Panc1 (cell line): ENCODE data around the gene SPTA1. TPM values are rescaled to one million over a fixed set of nuclear protein-coding genes. Genes with fewer than 3 reads are reported as not detected.

Source experiments
- ATAC-seq: fragments of 200-7000 bp; cut with Tn5 transposase; 2 replicates; pipeline ENCODE4 v1.9.1; 2020; ENCODE audit warnings: mild to moderate bottlenecking, moderate library complexity
- Bru-seq: library from RNA; stranded (reverse); fragments of 400-500 nt; gene quantifications from one replicate; lab custom pipeline; 2021; lab: Mats Ljungman, UMichigan
- BruChase-seq, 2 experiments: library from RNA; stranded (reverse); fragments of 400-500 nt; gene quantifications; one replicate each; lab custom pipeline; 2021; lab: Mats Ljungman, UMichigan
- BruUV-seq: library from RNA; stranded (reverse); fragments of 400-500 nt; replicated peaks from 2 replicates; lab custom pipeline; 2021; lab: Mats Ljungman, UMichigan
- CTCF ChIA-PET: fragments of 300-600 bp; sonication (Branson Sonifier 250); formaldehyde crosslinking; loops from one replicate; lab custom pipeline; 2022; ENCODE audit warnings: antibody characterized with exemption; lab: Charles Lee
- POLR2A ChIA-PET: fragments of 300-600 bp; sonication (Branson Sonifier 250); formaldehyde crosslinking; loops from one replicate; lab custom pipeline; 2022; ENCODE audit warnings: antibody characterized with exemption; lab: Charles Lee
- DNase-seq: peaks from one replicate; pipeline ENCODE4 v3.0.0-alpha.2; 2010; ENCODE audit warnings: low read depth, low spot score
- H3K27ac ChIP-seq: 2 replicates; pipeline ENCODE4 v1.5.1; 2011; ENCODE audit warnings: mild to moderate bottlenecking, low read length, inconsistent platforms
- H3K27me3 ChIP-seq: fragments of 200-500 bp; sonication (Bioruptor generic); 2 replicates; pipeline ENCODE4 v1.6.0; 2014; ENCODE audit warnings: low read length, inconsistent platforms; ENCODE audit not compliant: control insufficient read depth, insufficient read depth
- H3K36me3 ChIP-seq: fragments of 200-500 bp; sonication (Bioruptor generic); 2 replicates; pipeline ENCODE4 v1.5.1; 2014; ENCODE audit warnings: inconsistent platforms, mild to moderate bottlenecking, low read length, moderate library complexity; ENCODE audit not compliant: control insufficient read depth, insufficient read depth
- H3K4me1 ChIP-seq: 2 replicates; pipeline ENCODE4 v1.5.1; 2011; ENCODE audit warnings: inconsistent platforms, mild to moderate bottlenecking, low read length, moderate library complexity; ENCODE audit not compliant: control insufficient read depth, insufficient read depth
- H3K4me3 ChIP-seq, 2 experiments: 2 replicates each; pipeline ENCODE4 v1.5.1; 2011 to 2012; ENCODE audit warnings: low read depth in 2 of 2, low read length in 2 of 2, mild to moderate bottlenecking in 2 of 2, inconsistent platforms in 1 of 2, moderate library complexity in 1 of 2
- H3K9me3 ChIP-seq: fragments of 200-500 bp; sonication (Bioruptor generic); 2 replicates; pipeline ENCODE4 v1.5.1; 2014; ENCODE audit warnings: low read depth, mild to moderate bottlenecking, inconsistent platforms, low read length, moderate library complexity; ENCODE audit not compliant: control insufficient read depth, insufficient read depth
- POLR2AphosphoS5 ChIP-seq: IDR thresholded peaks from 2 replicates; pipeline ENCODE4 v1.6.1; 2012; ENCODE audit warnings: mild to moderate bottlenecking, low read depth, low read length, moderate library complexity
- SIN3A ChIP-seq: IDR thresholded peaks from 2 replicates; pipeline ENCODE4 v1.6.1; 2012; ENCODE audit warnings: low read depth, mild to moderate bottlenecking, low read length, moderate library complexity, borderline replicate concordance; ENCODE audit not compliant: insufficient read depth
- TCF7L2 ChIP-seq: IDR thresholded peaks from 2 replicates; pipeline ENCODE4 v1.6.1; 2011; ENCODE audit warnings: mild to moderate bottlenecking, low read depth, low read length, inconsistent platforms
- in situ Hi-C: cut with HindIII; loops from 2 replicates; pipeline ENCODE4 v1.10.0; 2016; ENCODE audit warnings: low sequenced_read_pairs, low pct_unique_long_range_greater_than_20kb
- intact Hi-C: fragments of 100-400 bp; cut with micrococcal nuclease; formaldehyde crosslinking; loops from one replicate; pipeline ENCODE4 v1.10.0; 2022; ENCODE audit not compliant: unreplicated experiment
- long read RNA-seq: library from polyadenylated mRNA; unstranded; transcript quantifications from one replicate; pipeline ENCODE4 v2.0.0, GENCODE V29; 2021; ENCODE audit not compliant: unreplicated experiment
- polyA plus RNA-seq: library from polyadenylated mRNA; unstranded; fragments of >200 nt; gene quantifications from one replicate; pipeline ENCODE4 v1.2.1, GENCODE V29; 2012; ENCODE audit warnings: missing spikeins; ENCODE audit not compliant: insufficient read length
- total RNA-seq: library from RNA; stranded (reverse); gene quantifications from one replicate; pipeline ENCODE4 v1.2.1, GENCODE V29; 2021; ENCODE audit not compliant: unreplicated experiment
- TF ChIP-seq, protein P1 (sequence below): fragments of 450-650 bp; IDR thresholded peaks from 2 replicates; pipeline ENCODE4 v1.5.1; 2017; ENCODE audit warnings: mild to moderate bottlenecking
- TF ChIP-seq, protein P2 (sequence below), 2 experiments: IDR thresholded peaks; 2 replicates each; pipeline ENCODE4 v1.6.1; 2011 to 2012; ENCODE audit warnings: low read depth in 2 of 2, control low read depth in 1 of 2, low read length in 1 of 2, mild to moderate bottlenecking in 1 of 2, moderate library complexity in 1 of 2; ENCODE audit not compliant: insufficient read depth in 1 of 2

SPTA1 gene
- total RNA-seq (not detected), Bru-seq, nascent RNA (not detected), BruChase-seq, experiment 1, labeled RNA remaining after a 2-hour chase (percentile 2 among the genes with signal in this experiment), BruChase-seq, experiment 2, labeled RNA remaining after a 6-hour chase (not detected)
- not detected for polyA plus RNA-seq
- long read RNA-seq, result 0 reads

GRCh38 chr1:158686111-158687009 is at the start of gene SPTA1:
Gene SPTA1 (minus strand): TSS chr1:158686715. CDS start chr1:158686517, 198 bp downstream.
- ATAC-seq (no peak), DNase-seq (no peak)
- Histone ChIP-seq H3K4me1 (no peaks in the 10 kb centered on the region), H3K36me3 (no peaks in the 10 kb centered on the region), H3K27me3 (no peaks in the 10 kb centered on the region), H3K4me3 (no peak within 1 kb of the TSS), H3K9me3 (no peaks in the 10 kb centered on the region), H3K27ac (no peak within 1 kb of the TSS)
- intact Hi-C loops (no loop called here), in situ Hi-C loops (no loop called here)
- POLR2A ChIA-PET, result no interaction called here
- CTCF ChIA-PET, result no interaction called here
- no TSS peak for BruUV-seq
- TF ChIP-seq, protein P1, sequence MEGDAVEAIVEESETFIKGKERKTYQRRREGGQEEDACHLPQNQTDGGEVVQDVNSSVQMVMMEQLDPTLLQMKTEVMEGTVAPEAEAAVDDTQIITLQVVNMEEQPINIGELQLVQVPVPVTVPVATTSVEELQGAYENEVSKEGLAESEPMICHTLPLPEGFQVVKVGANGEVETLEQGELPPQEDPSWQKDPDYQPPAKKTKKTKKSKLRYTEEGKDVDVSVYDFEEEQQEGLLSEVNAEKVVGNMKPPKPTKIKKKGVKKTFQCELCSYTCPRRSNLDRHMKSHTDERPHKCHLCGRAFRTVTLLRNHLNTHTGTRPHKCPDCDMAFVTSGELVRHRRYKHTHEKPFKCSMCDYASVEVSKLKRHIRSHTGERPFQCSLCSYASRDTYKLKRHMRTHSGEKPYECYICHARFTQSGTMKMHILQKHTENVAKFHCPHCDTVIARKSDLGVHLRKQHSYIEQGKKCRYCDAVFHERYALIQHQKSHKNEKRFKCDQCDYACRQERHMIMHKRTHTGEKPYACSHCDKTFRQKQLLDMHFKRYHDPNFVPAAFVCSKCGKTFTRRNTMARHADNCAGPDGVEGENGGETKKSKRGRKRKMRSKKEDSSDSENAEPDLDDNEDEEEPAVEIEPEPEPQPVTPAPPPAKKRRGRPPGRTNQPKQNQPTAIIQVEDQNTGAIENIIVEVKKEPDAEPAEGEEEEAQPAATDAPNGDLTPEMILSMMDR, result no peak
- TF ChIP-seq, protein P2, sequence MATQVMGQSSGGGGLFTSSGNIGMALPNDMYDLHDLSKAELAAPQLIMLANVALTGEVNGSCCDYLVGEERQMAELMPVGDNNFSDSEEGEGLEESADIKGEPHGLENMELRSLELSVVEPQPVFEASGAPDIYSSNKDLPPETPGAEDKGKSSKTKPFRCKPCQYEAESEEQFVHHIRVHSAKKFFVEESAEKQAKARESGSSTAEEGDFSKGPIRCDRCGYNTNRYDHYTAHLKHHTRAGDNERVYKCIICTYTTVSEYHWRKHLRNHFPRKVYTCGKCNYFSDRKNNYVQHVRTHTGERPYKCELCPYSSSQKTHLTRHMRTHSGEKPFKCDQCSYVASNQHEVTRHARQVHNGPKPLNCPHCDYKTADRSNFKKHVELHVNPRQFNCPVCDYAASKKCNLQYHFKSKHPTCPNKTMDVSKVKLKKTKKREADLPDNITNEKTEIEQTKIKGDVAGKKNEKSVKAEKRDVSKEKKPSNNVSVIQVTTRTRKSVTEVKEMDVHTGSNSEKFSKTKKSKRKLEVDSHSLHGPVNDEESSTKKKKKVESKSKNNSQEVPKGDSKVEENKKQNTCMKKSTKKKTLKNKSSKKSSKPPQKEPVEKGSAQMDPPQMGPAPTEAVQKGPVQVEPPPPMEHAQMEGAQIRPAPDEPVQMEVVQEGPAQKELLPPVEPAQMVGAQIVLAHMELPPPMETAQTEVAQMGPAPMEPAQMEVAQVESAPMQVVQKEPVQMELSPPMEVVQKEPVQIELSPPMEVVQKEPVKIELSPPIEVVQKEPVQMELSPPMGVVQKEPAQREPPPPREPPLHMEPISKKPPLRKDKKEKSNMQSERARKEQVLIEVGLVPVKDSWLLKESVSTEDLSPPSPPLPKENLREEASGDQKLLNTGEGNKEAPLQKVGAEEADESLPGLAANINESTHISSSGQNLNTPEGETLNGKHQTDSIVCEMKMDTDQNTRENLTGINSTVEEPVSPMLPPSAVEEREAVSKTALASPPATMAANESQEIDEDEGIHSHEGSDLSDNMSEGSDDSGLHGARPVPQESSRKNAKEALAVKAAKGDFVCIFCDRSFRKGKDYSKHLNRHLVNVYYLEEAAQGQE (IDR thresholded peaks at IDR 0.05; ENCODE audit: insufficient read depth in 1 of 2, low read depth in 2 of 2, low read length in 1 of 2), result no peak
- TF ChIP-seq TCF7L2, result no peak
- no peak for TF ChIP-seq SIN3A

- in situ Hi-C loops, result no loop called here
- ChIA-PET CTCF (no interaction called here), POLR2A (no interaction called here)
- intact Hi-C loops, result no loop called here
- H3K27me3 ChIP-seq, result 0 out of 2 replicates have a peak, but pooled peaks cover under 1% of the 10 kb centered on the region
- ATAC-seq (no peak), DNase-seq (no peak)
- no peak overlapping the region for H3K4me3 ChIP-seq
- no peak overlapping the region for H3K27ac ChIP-seq
- no TSS peak for BruUV-seq
- TF ChIP-seq, protein P2 (IDR thresholded peaks at IDR 0.05; ENCODE audit: insufficient read depth in 1 of 2, low read depth in 2 of 2, low read length in 1 of 2), result no peak
- no peak for TF ChIP-seq SIN3A
- no peak for TF ChIP-seq TCF7L2
- no peak for TF ChIP-seq POLR2AphosphoS5
- TF ChIP-seq, protein P1, result no peak
- no peaks in the 10 kb centered on the region for H3K36me3 ChIP-seq
- H3K4me1 ChIP-seq, result no peaks in the 10 kb centered on the region
- no peaks in the 10 kb centered on the region for H3K9me3 ChIP-seq
Measured at GRCh38 chr1:158735848-158736247, 49.3 kb upstream of the SPTA1 start.
